Smooth muscle cell (in vitro differentiated cells): ENCODE measurements around the gene DEFB132. TPM values are rescaled to one million over a fixed set of nuclear protein-coding genes. Genes with fewer than 3 reads are reported as not detected.
A peak's percentile ranks its signal among the peaks of the same experiment; 100 is the strongest.

Experiments used
- DNase-seq: peaks from one replicate; lab custom pipeline; 2025; ENCODE audit not compliant: unreplicated experiment; lab: John Stamatoyannopoulos, UW
- H2AFZ ChIP-seq: fragments of 200-600 bp; sonication (generic); 2 replicates; pipeline ENCODE4 v1.6.0; 2016; ENCODE audit warnings: antibody characterized with exemption, low read depth, mild to moderate bottlenecking
- H3F3A ChIP-seq: fragments of 200-600 bp; sonication (generic); 2 replicates; pipeline ENCODE4 v1.6.0; 2017; ENCODE audit warnings: antibody characterized with exemption, low read depth
- H3K27ac ChIP-seq: fragments of 200-600 bp; sonication (generic); 2 replicates; pipeline ENCODE4 v1.5.1; 2016; ENCODE audit warnings: low read depth, mild to moderate bottlenecking
- H3K27me3 ChIP-seq: fragments of 200-600 bp; sonication (generic); 2 replicates; pipeline ENCODE4 v1.6.1; 2016; ENCODE audit warnings: low read depth, mild to moderate bottlenecking
- H3K36me3 ChIP-seq: fragments of 200-600 bp; sonication (generic); 2 replicates; pipeline ENCODE4 v1.5.1; 2016; ENCODE audit warnings: low read depth
- H3K4me1 ChIP-seq: fragments of 200-600 bp; sonication (generic); 2 replicates; pipeline ENCODE4 v1.5.1; 2016; ENCODE audit warnings: low read depth
- H3K4me2 ChIP-seq: fragments of 200-600 bp; sonication (generic); 2 replicates; pipeline ENCODE4 v1.6.0; 2016; ENCODE audit warnings: mild to moderate bottlenecking
- H3K4me3 ChIP-seq: fragments of 200-600 bp; sonication (generic); 2 replicates; pipeline ENCODE4 v1.5.1; 2016; ENCODE audit warnings: mild to moderate bottlenecking
- H3K79me2 ChIP-seq: fragments of 200-600 bp; sonication (generic); 2 replicates; pipeline ENCODE4 v1.6.0; 2016; ENCODE audit warnings: low read depth, mild to moderate bottlenecking
- H3K9ac ChIP-seq: fragments of 200-600 bp; sonication (generic); 2 replicates; pipeline ENCODE4 v1.6.0; 2016; ENCODE audit warnings: low read depth
- H3K9me3 ChIP-seq: fragments of 200-600 bp; sonication (generic); replicated peaks from 2 replicates; pipeline ENCODE4 v1.5.1; 2016; ENCODE audit warnings: low read depth
- H4K20me1 ChIP-seq: fragments of 200-600 bp; sonication (generic); 2 replicates; pipeline ENCODE4 v1.6.0; 2016; ENCODE audit warnings: low read depth
- CTCF ChIP-seq: fragments of 200-600 bp; sonication (generic); IDR thresholded peaks from 2 replicates; pipeline ENCODE4 v1.5.1; 2017; ENCODE audit warnings: borderline replicate concordance, mild to moderate bottlenecking, antibody characterized with exemption; ENCODE audit not compliant: insufficient read depth, poor library complexity, severe bottlenecking
- WGBS: methylation state at CpG from one replicate; pipeline ENCODE4 v1.1.7; 2016; ENCODE audit warnings: low lambda C conversion rate; 5-methylcytosine and 5-hydroxymethylcytosine counted together
- polyA plus RNA-seq: library from polyadenylated mRNA; unstranded; fragments of >200 nt; fragmentation: Nextera tagmentation; extraction: Ambion mirVana; gene quantifications from 2 replicates; pipeline ENCODE4 v1.2.1, GENCODE V29; 2016
- total RNA-seq: library from RNA; depleted of rRNA; stranded (reverse); fragments of >200 nt; gene quantifications from 2 replicates; pipeline ENCODE4 v1.2.3, GENCODE V29; 2014

Gene DEFB132
- total and polyA plus RNA-seq, 2 experiments from 2014 or later = not detected

GRCh38 chr20:214383-214782, 43.1 kb upstream of the DEFB132 start:
- no peak overlapping the region for H3K4me2 ChIP-seq
- WGBS = 77% methylated on average over 2 of the region's 2 CpGs
- H3K4me3 ChIP-seq = no peak overlapping the region

GRCh38 chr20:215796-216195, 41.7 kb upstream of the DEFB132 start:
- Histone ChIP-seq H3K4me2 (no peak overlapping the region), H3K79me2 (no peaks in the 10 kb centered on the region), H3K4me1 (no peaks in the 10 kb centered on the region), H3K4me3 (no peak overlapping the region), H2AFZ (no peak overlapping the region), H4K20me1 (no peaks in the 10 kb centered on the region), H3K36me3 (no peaks in the 10 kb centered on the region), H3K9me3 (no peaks in the 10 kb centered on the region), H3K27ac (no peak overlapping the region), H3F3A (no peaks in the 10 kb centered on the region), H3K9ac (no peak overlapping the region), H3K27me3 (peaks cover 19% of the 10 kb centered on the region)
- WGBS = 63% methylated on average over 1 of the region's 1 CpG
- no peak for TF ChIP-seq CTCF
- no peak for DNase-seq

More at GRCh38 chr20:214383-214782, 43.1 kb upstream of the DEFB132 start:
- Histone ChIP-seq H3K36me3 (no peaks in the 10 kb centered on the region), H3K9ac (no peak overlapping the region), H3K27me3 (peaks cover 7% of the 10 kb centered on the region), H3K4me1 (no peaks in the 10 kb centered on the region), H3K9me3 (no peaks in the 10 kb centered on the region), H3F3A (no peaks in the 10 kb centered on the region), H4K20me1 (no peaks in the 10 kb centered on the region), H3K79me2 (no peaks in the 10 kb centered on the region), H2AFZ (no peak overlapping the region), H3K27ac (no peak overlapping the region)
- DNase-seq = no peak
- TF ChIP-seq CTCF = no peak

DNA sequence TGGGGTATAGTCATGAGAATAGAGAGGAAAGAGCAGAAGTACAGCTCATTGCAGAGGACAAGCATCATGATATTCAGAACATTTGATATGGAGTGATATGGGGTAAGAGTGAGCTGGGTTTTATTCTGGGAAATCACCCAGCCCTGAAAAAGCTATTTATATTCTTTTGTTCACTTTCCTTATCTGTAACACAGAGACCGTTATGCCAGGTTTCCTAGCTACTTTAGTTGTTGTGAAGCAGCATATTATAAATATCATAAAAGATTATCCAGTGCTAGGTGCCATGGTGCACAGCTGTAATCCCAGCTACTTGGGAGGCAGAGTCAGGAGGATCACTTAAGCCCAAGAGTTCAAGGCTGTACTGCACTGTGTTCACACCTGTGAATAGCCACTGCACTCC, 40.3 kb upstream of the DEFB132 start:
- TF ChIP-seq CTCF = no peak
- Histone ChIP-seq H2AFZ (no peak overlapping the region), H3K9me3 (no peaks in the 10 kb centered on the region), H3K79me2 (no peaks in the 10 kb centered on the region), H3F3A (no peaks in the 10 kb centered on the region), H3K27ac (no peak overlapping the region), H3K4me1 (no peaks in the 10 kb centered on the region), H3K9ac (no peak overlapping the region), H3K36me3 (no peaks in the 10 kb centered on the region), H4K20me1 (no peaks in the 10 kb centered on the region), H3K4me3 (no peak overlapping the region), H3K4me2 (no peak overlapping the region), H3K27me3 (peaks cover 28% of the 10 kb centered on the region)
- WGBS = 86% methylated on average over 1 of the region's 1 CpG
- no peak for DNase-seq

DNA sequence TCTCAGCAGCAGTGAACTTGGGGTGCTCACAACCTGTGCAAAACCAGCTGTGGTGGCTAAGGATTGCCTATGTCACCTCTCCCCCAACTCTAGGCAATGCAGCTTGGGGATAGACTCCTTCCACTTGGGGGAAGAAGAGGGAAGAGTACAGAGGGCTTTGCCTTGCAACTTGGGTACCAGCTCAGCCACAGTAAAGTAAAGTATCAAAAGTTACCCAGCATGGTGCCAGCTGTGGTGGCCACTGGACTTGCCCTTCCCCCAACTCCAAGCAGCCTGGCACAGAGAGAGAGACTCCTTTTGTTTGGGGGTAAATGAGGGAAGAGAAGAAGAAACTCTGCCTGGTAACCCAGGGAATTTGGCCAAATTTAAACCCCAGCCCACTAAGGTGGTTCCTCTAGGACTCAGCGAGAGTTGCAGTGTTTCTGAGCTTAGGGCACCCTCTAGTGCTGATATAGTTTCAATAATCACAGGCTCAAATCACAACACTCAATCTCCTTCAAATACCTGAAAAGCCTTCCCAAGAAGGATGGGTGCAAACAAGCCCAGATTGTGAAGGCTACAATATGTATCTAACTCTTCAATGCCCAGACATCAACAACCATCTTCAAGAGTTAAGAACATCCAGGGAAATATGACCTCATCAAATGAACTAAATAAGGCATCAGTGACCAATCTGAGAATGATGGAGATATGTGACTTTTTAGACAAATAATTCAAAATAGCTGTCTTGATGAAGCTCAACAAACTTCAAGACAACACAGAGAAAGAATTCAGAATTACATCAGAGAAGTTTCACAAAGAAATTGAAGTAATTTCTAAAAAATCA, 38.0 kb upstream of the DEFB132 start:
- Histone ChIP-seq H3K9me3 (no peaks in the 10 kb centered on the region), H3K79me2 (no peaks in the 10 kb centered on the region), H3K9ac (no peak overlapping the region), H3K4me1 (no peaks in the 10 kb centered on the region), H3K36me3 (no peaks in the 10 kb centered on the region), H3K4me3 (no peak overlapping the region), H3K27ac (no peak overlapping the region), H4K20me1 (no peaks in the 10 kb centered on the region), H3K4me2 (no peak overlapping the region), H3F3A (no peaks in the 10 kb centered on the region), H3K27me3 (peaks cover 28% of the 10 kb centered on the region), H2AFZ (no peak overlapping the region)
- TF ChIP-seq CTCF = peak; percentile 20
- 0% methylated on average over 1 of the region's 1 CpG for WGBS
- DNase-seq = no peak
